Astrocyte of the cerebellum (primary cell): ENCODE measurements around the gene MAPKAPK2.
"Not testable (repeated sequence)": the region's sequence is repeated elsewhere in the genome, so short reads cannot be mapped to it uniquely, and the experiment has no call there.

Experiments
- DNase-seq: peaks from one replicate; pipeline ENCODE4 v3.0.0-alpha.2; 2011; ENCODE audit warnings: low read depth
- H3K4me3 ChIP-seq: 2 replicates; pipeline ENCODE4 v1.5.1; 2011; ENCODE audit warnings: mild to moderate bottlenecking, low read depth, low read length, moderate library complexity
- in situ Hi-C: cut with HindIII; loops from 2 replicates; pipeline ENCODE4 v1.10.0; 2017; ENCODE audit warnings: low sequenced_read_pairs
- TF ChIP-seq, protein P1 (sequence below): IDR thresholded peaks from 2 replicates; pipeline ENCODE4 v1.5.1; 2012; ENCODE audit warnings: low read length, low read depth, moderate library complexity, mild to moderate bottlenecking; ENCODE audit errors: missing control alignments

Gene MAPKAPK2

DNA sequence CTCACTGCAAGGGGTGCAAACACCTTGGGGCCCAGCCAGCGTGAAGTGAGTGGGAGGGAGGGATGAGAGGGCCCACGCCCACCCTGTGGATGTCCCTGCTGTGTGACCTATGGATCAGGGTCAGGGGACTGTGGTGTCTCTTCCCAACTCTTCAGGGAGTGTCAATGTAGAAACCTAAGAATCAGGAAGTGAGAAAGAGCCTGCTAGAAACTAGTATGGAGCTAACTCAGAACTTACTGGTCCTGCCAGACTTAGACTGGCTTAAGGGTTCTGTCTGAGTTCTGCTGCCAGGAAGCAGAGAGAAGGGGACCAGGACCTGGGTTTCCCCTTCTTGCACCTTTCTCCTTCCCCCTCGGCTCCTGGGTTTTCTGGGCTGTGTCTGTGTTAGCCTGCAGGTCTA is 89.4 kb downstream of the MAPKAPK2 start:
- TF ChIP-seq, protein P1, sequence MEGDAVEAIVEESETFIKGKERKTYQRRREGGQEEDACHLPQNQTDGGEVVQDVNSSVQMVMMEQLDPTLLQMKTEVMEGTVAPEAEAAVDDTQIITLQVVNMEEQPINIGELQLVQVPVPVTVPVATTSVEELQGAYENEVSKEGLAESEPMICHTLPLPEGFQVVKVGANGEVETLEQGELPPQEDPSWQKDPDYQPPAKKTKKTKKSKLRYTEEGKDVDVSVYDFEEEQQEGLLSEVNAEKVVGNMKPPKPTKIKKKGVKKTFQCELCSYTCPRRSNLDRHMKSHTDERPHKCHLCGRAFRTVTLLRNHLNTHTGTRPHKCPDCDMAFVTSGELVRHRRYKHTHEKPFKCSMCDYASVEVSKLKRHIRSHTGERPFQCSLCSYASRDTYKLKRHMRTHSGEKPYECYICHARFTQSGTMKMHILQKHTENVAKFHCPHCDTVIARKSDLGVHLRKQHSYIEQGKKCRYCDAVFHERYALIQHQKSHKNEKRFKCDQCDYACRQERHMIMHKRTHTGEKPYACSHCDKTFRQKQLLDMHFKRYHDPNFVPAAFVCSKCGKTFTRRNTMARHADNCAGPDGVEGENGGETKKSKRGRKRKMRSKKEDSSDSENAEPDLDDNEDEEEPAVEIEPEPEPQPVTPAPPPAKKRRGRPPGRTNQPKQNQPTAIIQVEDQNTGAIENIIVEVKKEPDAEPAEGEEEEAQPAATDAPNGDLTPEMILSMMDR = no peak
- in situ Hi-C loops = no loop called here
- H3K4me3 ChIP-seq = no peak overlapping the region
- DNase-seq = no peak

- TF ChIP-seq, protein P1 = no peak
- no peak overlapping the region for H3K4me3 ChIP-seq
- DNase-seq = no peak
- in situ Hi-C loops = no loop called here
These were observed 91.5 kb downstream of the MAPKAPK2 start for GRCh38 chr1:206776229-206776628.

DNA sequence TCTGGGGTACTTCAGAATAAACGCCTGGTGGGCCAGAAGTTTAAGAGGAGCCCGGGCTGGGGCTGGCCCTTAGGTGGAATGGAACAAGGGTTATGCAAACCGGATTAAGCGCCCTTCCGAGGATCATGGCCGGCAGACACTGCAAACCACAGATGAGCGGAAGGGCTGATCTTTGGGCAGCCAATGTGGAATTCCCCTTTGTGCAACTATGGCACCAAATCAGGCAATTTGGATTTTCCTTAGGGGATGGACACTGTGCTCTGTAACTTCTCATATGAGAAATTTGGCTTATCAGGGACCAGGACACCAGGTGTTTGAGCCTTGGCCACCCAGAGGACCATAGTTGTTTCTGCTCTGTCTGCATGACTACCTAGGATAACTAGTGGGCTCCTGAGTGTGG is 93.3 kb downstream of the MAPKAPK2 start:
- no peak for DNase-seq
- TF ChIP-seq, protein P1 = no peak
- in situ Hi-C loops = no loop called here
- H3K4me3 ChIP-seq = no peak overlapping the region

DNA sequence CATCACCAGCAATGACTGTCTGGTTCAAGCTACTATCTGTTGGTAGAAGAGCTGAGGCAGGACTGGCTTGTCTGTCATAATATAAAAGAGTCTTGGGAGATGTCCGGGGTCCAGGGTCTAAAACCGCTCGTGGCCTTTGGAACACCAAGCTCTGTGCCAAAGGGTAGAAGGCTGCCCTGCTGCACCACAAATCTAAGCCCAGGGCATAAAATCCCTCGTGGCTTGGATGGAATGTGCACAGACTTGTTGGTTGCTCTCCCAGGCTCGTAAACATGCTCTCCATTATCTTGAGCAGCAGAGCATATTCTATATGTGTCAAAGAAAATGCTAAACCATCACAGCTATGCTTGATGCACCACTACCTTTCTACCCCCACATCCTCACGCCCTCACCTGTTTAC is 94.2 kb downstream of the MAPKAPK2 start:
- DNase-seq, H3K4me3 ChIP-seq, in situ Hi-C loops: not testable (repeated sequence)

- TF ChIP-seq, protein P1 = no peak
- DNase-seq = no peak
- in situ Hi-C loops = no loop called here
- no peak overlapping the region for H3K4me3 ChIP-seq
These were observed 94.9 kb downstream of the MAPKAPK2 start for GRCh38 chr1:206779638-206780037.

DNA sequence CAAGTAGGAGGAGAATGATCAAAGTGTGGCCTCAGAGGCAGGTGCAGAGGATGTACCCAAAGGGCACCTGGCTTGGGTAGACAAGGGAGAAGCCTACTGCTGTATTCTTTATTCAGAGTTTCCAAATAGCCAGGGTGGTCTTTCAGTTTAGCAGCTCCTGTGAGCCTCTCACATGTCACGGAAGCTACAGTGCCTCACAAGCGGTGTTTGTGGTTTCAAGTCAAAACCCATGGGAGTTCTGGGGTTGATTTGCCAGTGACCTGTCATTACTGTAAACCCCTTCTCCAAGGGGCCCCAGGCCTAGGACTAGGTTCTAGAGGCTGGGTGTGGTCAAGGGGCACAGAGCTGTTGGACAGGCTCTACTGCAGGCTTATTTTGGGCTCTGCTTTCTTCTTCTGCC is 97.7 kb downstream of the MAPKAPK2 start:
- no peak overlapping the region for H3K4me3 ChIP-seq
- in situ Hi-C loops = no loop called here
- TF ChIP-seq, protein P1 = no peak
- DNase-seq = no peak

DNA sequence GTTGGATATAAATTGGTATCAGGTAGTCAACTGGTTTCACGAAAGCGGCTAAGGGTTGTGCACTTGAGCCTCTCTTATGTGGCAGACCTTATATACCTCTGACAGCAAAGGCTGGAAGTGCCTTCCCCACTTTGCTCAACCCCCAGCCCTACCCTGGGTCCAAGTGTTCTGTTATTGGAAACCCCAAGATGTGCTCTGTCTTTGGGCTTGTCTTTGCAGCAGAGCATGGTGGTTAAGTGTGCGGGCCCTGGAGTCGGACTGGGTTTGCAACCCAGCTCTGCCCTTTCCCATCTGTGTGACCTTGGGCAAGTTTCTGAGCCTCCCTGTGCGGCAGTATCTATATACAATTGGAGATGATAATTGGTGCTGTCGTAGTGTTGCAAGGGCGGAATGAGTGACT is 98.8 kb downstream of the MAPKAPK2 start:
- TF ChIP-seq, protein P1 = no peak
- no peak overlapping the region for H3K4me3 ChIP-seq
- no peak for DNase-seq
- in situ Hi-C loops = no loop called here
